ENCODE results near the gene WNT4. TPM values are rescaled to one million over a fixed set of nuclear protein-coding genes. Genes with fewer than 3 reads are reported as not detected.

The WNT4 gene
- polyA plus RNA-seq, 3 donors, result not detected

DNA sequence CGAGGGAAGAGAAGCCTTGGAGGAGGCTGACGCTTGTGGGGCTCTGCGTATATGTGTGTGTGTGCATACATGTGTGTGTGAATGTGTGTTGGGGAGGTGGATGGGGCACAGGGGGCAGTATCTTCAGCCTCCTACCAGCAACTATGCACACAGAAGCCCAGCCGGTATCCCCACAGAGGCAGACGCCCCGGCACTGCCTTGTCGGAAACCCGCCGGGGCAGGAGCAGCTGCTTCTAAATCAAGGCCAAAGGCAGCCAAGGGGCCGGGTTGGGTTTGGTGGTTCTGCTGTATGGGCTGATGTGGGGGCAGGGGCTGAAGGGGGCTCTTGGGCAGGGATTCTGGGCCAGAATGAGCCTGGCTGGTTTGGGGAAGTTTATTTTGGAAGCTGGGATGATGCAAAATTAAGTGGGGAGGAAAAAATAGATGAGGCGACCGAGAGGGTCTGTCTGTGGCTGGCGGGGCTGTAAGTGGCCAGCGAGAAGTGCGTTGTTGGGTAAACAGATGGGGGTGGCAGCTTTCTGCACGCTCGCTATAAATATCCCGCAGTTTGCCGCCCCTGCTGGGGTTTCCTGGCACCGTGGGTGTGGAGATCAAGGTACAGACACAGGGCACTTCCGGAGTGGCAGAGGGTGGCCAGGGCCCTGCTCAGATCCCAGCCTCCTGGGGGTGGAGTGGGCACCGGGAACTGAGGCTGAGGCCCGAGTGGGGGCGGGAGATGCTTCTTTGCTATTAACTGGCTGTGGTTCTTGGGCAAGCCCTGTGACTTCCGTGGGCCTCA is 11.0 kb upstream of the WNT4 start:
- Histone ChIP-seq H3K27ac (ENCODE audit: low read depth in 1 of 2, low read length in 2 of 2) (no peak overlapping the region), H3K4me2 (replicated peaks; ENCODE audit: extremely low read depth, low read length, poor library complexity, severe bottlenecking) (no peak overlapping the region), H3K9ac (ENCODE audit: insufficient read depth, low read length, poor library complexity, severe bottlenecking) (no peak overlapping the region), H4K20me1 (ENCODE audit: insufficient read depth, low read length) (no peaks in the 10 kb centered on the region), H2AFZ (ENCODE audit: insufficient read depth, low read depth, low read length, poor library complexity, severe bottlenecking) (no peak overlapping the region), H3K27me3 (ENCODE audit: control insufficient read depth in 2 of 2, insufficient read depth in 2 of 2, low read length in 2 of 2) (no peaks in the 10 kb centered on the region), H3K79me2 (ENCODE audit: insufficient read depth, low read length) (no peaks in the 10 kb centered on the region), H3K4me3 (replicated peaks in 1 of 3; ENCODE audit: low read depth in 2 of 3, low read length in 3 of 3) (no peak overlapping the region), H3K9me3 (replicated peaks in 1 of 2; ENCODE audit: control insufficient read depth in 1 of 2, insufficient read depth in 1 of 2, low read length in 2 of 2) (no peaks in the 10 kb centered on the region), H3K36me3 (replicated peaks in 1 of 2; ENCODE audit: control insufficient read depth in 1 of 2, insufficient read depth in 2 of 2, low read length in 2 of 2) (no peaks in the 10 kb centered on the region), H3K4me1 (ENCODE audit: control insufficient read depth in 1 of 2, insufficient read depth in 2 of 2, low read length in 2 of 2) (no peaks in the 10 kb centered on the region)
- DNase-seq, result no peak
- no peaks in the 10 kb centered on the region for H3K36me3 Mint-ChIP-seq
- TF ChIP-seq, protein P1, sequence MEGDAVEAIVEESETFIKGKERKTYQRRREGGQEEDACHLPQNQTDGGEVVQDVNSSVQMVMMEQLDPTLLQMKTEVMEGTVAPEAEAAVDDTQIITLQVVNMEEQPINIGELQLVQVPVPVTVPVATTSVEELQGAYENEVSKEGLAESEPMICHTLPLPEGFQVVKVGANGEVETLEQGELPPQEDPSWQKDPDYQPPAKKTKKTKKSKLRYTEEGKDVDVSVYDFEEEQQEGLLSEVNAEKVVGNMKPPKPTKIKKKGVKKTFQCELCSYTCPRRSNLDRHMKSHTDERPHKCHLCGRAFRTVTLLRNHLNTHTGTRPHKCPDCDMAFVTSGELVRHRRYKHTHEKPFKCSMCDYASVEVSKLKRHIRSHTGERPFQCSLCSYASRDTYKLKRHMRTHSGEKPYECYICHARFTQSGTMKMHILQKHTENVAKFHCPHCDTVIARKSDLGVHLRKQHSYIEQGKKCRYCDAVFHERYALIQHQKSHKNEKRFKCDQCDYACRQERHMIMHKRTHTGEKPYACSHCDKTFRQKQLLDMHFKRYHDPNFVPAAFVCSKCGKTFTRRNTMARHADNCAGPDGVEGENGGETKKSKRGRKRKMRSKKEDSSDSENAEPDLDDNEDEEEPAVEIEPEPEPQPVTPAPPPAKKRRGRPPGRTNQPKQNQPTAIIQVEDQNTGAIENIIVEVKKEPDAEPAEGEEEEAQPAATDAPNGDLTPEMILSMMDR (IDR thresholded peaks at IDR 0.05), result no peak
- WGBS (ENCODE audit: insufficient coverage), result 75% methylated on average over 22 of the region's 25 CpGs
- no peaks in the 10 kb centered on the region for H3K9me3 Mint-ChIP-seq
- no peaks in the 10 kb centered on the region for H3K4me1 Mint-ChIP-seq
- intact Hi-C loops (cut with micrococcal nuclease), result no loop called here
- no peak overlapping the region for H3K4me3 Mint-ChIP-seq
- H3K27me3 Mint-ChIP-seq (ENCODE audit: low read depth in 3 of 3), result peaks cover 11 to 34% (median 27%) of the 10 kb centered on the region in 3 donors
- peak overlapping the region in 1 of 7 donors; percentile 66 for H3K27ac Mint-ChIP-seq

GRCh38 chr1:22150923-22151322 is 8.0 kb upstream of the WNT4 start:
- no peaks in the 10 kb centered on the region for H3K9me3 ChIP-seq (replicated peaks in 1 of 2; ENCODE audit: control insufficient read depth in 1 of 2, insufficient read depth in 1 of 2, low read length in 2 of 2)
- no peaks in the 10 kb centered on the region for H3K4me1 ChIP-seq (ENCODE audit: control insufficient read depth in 1 of 2, insufficient read depth in 2 of 2, low read length in 2 of 2)
- TF ChIP-seq, protein P1 (IDR thresholded peaks at IDR 0.05), result no peak
- H3K36me3 Mint-ChIP-seq, result no peaks in the 10 kb centered on the region
- H3K79me2 ChIP-seq (ENCODE audit: insufficient read depth, low read length), result no peaks in the 10 kb centered on the region
- WGBS (ENCODE audit: insufficient coverage), result 90% methylated on average over 5 of the region's 6 CpGs
- H3K9me3 Mint-ChIP-seq, result no peaks in the 10 kb centered on the region
- no peaks in the 10 kb centered on the region for H4K20me1 ChIP-seq (ENCODE audit: insufficient read depth, low read length)
- no peak overlapping the region for H3K9ac ChIP-seq (ENCODE audit: insufficient read depth, low read length, poor library complexity, severe bottlenecking)
- no peak overlapping the region for H3K27ac ChIP-seq (ENCODE audit: low read depth in 1 of 2, low read length in 2 of 2)
- no peak overlapping the region for H2AFZ ChIP-seq (ENCODE audit: insufficient read depth, low read depth, low read length, poor library complexity, severe bottlenecking)
- H3K4me3 Mint-ChIP-seq, result no peak overlapping the region
- peaks cover 16 to 50% (median 24%) of the 10 kb centered on the region in 3 donors for H3K27me3 Mint-ChIP-seq (ENCODE audit: low read depth in 3 of 3)
- H3K36me3 ChIP-seq (replicated peaks in 1 of 2; ENCODE audit: control insufficient read depth in 1 of 2, insufficient read depth in 2 of 2, low read length in 2 of 2), result no peaks in the 10 kb centered on the region
- peaks cover 3 to 4% of the 10 kb centered on the region in 2 donors for H3K27me3 ChIP-seq (ENCODE audit: control insufficient read depth in 2 of 2, insufficient read depth in 2 of 2, low read length in 2 of 2)
- no peaks in the 10 kb centered on the region for H3K4me1 Mint-ChIP-seq
- intact Hi-C loops (cut with micrococcal nuclease), result no loop called here
- H3K4me3 ChIP-seq (replicated peaks in 1 of 3; ENCODE audit: low read depth in 2 of 3, low read length in 3 of 3), result no peak overlapping the region
- H3K4me2 ChIP-seq (replicated peaks; ENCODE audit: extremely low read depth, low read length, poor library complexity, severe bottlenecking), result no peak overlapping the region
- no peak overlapping the region for H3K27ac Mint-ChIP-seq
- no peak for DNase-seq
